GM21390 (cell line): ENCODE data around the gene ERGIC1.
"Not testable (repeated sequence)": the region's sequence is repeated elsewhere in the genome, so short reads cannot be mapped to it uniquely, and the experiment has no call there.

Experiments used
- ATAC-seq: cut with Tn5 transposase; IDR thresholded peaks from one replicate; pipeline ENCODE4 v1.9.1; 2021; ENCODE audit not compliant: unreplicated experiment

The ERGIC1 gene

DNA sequence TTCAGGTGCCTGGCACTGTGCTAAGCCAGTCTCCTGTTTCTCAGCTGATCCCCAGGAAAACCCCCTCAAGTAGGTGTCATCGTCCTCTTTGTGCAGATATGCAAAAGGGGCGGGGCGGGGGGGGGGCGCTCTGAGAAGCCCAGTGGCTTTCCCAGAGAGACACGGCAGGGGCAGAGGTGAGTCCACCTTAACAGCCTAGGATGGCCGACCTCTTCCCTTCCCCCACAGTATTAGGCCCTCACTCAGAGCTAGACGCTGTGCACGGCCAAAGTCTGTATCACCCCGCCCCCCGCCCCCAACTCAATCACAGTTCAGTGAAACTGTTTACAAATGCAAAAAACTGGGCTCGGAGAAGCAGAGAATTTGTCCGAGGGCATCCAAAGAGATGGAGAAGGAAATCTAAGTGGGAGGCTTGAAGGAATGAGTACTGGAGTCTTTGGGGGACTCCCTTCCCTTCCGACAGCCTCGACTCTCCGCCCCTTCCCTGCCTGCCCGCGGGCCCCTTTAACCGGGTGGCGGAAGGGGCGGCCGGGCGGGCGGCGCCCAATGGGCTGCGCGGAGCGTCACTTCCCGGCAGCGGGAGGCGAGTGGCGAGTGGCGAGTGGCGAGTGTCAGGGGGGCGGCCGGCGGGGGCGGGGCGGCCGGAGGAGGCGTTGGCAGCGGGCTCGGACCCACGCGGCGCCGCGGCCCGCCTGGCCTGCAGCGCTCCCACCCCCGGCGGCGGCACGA, at the start of gene ERGIC1:
ERGIC1 (plus strand) TSS at position 566 of the 729 bp plus-strand sequence; CDS start at position 729, 163 bp downstream.
- peak; percentile 67 for ATAC-seq

DNA sequence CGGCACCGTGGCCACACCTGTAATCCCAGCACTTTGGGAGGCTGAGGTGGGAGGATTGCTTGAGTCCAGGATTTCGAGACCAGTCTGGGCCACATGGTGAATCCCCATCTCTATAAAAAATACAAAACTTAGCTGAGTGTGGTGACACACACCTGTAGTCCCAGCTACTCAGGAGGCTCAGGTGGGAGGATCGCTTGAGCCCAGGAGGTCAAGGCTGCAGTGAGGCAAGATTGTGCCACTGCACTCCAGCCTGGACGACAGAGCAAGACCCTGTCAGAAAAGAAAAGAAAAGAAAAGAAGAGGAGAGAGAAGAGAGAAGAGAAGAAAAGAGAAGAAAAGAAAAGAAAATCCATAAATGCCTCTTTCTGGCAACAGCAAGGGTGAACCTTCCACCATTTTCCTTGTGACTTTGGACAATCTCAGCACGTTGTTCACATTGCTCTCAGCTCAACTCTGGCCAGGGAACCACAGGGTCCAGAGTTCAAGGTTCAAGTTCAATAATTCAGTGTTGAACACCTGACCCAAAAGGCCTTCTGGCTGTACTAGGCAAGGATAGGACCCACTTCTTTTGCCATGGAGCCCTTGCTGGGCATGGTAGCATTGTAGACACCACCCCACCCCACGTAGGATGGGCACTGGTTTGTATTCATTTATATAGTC, 48.5 kb upstream of the ERGIC1 start:
- no peak for ATAC-seq

DNA sequence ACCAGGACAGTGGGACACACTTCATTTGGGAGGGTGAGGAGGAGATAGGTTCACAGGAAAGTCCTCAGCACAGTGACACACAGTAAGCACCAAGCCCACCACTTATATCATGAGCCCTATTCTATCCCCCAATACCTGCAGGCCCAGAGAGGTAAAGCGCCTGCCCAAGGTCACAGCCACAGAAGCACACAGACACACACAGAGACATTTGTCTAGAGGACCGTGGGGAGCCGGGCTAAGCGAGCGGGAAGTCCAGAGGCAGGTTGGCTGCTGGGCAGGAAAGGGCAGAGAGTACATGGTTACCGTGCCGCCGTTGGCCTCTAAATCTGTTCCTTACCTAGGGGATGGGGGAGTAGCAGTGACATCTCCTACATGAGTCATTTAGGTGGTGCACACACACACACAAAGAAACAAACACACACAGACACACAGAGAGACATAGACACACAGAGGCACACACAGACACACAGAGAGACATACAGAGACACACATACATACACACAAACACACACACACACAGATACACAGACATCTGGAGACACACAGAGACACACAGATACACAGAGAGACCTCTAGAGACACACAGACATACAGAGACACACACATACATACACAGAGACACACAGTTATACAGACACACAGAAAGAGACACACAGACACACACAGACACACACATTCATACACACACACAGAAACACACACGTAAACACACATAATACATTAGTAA, 47.2 kb upstream of the ERGIC1 start:
- no peak for ATAC-seq

GRCh38 chr5:172787538-172787937, 46.5 kb upstream of the ERGIC1 start:
- not testable (repeated sequence) for ATAC-seq

GRCh38 chr5:172788771-172789686, 45.0 kb upstream of the ERGIC1 start:
- no peak for ATAC-seq

DNA sequence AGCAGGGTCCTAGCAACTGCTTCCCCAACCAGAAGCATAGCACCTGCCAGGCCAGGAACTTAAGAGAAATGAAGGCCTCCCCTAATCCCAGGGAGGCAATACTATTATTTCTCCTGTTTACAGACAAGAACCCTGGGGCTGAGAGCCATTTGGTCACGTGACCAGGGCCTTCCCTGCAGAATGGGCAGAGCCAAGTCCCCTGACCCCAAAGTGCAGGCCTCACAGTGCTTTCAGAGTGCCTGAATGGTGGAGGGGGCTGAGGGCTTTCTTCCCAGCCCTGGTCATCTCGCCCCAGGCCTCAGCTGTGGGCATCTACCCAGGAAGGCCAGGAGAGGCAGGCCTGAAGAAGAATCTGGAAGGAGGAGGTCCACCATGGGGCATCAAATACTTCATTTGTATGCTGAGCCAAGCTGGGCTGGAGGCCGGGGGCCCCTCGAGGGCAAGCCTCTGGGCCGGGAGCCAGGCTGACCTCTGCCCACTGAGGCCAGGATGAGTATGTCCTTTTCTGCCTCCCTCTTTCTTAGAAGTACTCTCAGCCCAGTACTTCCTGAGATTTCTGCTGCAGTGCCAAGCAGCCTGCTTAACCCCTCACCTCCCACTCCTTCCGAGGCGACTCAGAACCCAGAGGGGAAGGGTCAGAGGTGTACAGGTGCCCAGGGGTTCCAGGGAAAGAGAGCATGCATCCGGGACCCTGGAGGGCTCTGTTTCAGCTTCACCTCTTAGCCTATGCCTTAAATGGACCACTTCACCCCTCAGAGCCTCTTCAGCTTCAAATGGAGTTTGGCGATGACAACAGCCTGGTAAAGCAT, 44.2 kb upstream of the ERGIC1 start:
- no peak for ATAC-seq

DNA sequence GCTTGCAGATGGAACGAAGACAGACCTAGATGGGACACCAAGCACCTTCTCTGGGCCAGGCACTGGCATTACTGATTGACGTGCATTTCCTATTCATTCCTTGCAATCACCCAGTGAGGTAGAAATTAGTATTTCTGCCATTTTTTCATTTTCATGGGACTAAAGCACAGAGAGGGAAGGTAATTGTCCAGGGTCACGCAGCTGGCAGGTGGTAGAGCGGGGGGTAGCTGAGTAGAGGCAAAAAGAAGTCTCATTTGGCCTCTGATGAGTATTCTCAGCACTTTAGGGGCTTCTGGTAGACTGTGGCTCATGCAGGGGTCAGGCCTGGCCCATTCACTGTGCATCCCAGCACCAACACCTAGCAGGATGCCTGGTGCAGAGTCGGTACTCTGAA, 43.6 kb upstream of the ERGIC1 start:
- ATAC-seq, result no peak

GRCh38 chr5:172791286-172791685, 42.8 kb upstream of the ERGIC1 start:
- ATAC-seq, result no peak

DNA sequence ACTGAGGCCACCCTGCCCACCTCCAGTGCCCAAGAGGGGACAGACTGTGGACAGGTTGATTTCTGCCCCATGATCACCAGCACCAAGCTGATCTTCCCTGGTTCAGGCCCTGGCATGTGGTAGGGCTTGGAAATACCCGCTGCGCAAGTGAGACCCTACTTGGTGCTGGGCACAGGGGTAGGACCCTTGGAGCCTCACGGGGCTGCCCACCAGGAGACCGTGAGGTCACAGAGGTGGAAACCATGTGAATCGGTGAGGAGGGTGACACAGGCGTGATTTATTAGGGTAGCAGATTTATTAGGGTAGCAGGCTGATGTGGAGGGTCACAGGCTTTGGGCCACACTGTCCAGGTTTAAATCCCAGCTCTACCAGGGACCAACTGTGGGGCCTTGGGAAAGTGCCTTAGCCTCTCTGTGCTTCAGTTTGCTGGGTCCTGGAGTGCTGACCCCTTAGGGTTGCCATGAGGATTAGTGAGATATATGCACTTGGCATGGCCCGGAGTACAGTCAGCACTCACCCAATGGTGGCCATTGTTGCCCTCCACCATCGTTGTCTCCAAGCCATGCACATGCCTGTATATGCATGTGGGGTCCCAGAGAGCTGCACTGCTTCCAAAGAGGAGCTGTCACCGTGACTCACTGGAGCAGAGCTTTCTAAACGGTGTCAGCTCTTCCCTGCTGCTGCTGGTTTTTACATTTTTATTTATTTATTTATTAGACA, 42.2 kb upstream of the ERGIC1 start:
- ATAC-seq, result no peak

DNA sequence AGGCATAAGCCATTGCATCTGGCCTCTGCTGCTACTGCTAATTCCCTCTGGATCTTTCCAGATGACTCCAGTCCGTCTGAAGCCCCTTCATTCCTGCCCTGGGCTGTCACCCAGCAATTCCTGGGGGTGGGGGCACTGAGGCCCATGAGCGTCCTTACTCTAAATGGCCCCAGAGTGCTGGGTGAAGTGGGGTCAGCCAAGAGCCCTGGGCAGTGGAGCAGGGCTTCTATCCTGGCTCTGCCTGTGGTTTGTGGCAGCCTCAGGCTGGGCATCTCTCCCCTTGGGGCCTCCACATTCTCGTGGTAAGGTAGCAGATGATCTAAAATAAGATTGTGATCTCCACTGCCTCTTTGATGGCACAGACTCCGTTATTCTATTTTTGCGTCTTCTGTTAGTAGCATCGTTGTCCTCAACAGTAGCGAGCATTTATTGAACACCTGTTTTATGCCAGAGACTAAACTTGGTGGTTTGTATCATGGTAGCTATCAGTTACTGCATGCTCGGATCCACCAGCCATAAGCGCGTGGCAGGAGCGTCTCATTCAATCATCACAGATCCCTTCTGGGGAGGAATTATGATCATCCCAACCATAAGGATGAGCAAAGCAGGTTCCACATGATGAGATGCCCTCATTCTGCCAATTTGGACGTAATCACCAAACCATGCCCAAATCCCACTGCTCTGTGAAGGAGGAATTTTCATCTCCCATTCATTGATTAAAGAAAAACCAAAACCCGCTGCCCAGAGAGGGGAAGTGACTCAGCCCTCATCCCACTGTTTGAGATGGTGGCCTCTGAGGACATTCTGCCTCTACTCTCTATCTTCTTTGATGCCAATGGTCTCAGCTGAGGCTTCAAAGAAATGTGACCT, 41.1 kb upstream of the ERGIC1 start:
- no peak for ATAC-seq

DNA sequence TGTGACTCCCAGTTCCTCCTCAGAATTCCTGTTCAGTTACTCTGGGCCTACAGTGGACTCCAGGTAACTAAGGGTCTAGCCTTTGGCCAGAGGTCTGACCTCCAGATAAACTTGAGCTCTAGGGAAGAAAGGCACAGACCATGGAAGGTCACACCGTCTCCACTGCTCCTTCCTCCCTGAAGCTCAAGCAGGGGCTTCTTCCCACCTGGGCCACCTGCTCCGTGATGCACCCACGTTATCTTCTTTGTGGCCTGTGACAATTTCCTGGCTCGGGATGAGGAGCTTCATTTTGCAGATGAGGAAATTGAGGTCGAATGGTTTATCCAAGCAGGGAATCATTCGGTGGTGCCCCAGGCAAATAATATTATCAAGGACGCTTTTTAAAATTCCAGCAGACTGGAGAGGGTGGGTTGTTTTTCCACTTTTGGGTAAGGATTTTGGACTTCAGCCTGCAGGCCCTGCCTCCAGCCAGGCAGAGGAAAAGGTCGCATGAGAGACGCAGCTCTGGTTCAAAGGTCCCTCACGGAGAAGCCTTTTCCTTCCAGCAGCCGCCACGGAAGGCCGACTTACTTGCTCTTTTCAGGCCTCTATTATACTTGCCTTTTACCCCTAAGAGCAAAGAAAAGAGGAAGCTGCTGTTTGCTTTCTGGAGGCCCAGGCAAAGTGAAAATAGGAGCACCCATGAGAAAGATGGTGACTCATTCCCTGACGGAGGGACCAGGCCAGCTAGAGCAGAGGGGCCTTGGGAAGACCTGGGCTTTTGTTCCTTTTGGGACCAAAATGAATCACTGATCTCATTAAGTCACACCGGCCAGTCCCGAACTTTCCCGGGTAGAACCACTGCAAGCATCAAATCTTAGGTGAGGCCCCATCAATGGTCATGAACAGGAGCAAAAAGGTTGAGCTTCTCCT, 40.2 kb upstream of the ERGIC1 start:
- ATAC-seq, result no peak

- no peak for ATAC-seq
Measured at GRCh38 chr5:172795318-172795977, 38.6 kb upstream of the ERGIC1 start.

DNA sequence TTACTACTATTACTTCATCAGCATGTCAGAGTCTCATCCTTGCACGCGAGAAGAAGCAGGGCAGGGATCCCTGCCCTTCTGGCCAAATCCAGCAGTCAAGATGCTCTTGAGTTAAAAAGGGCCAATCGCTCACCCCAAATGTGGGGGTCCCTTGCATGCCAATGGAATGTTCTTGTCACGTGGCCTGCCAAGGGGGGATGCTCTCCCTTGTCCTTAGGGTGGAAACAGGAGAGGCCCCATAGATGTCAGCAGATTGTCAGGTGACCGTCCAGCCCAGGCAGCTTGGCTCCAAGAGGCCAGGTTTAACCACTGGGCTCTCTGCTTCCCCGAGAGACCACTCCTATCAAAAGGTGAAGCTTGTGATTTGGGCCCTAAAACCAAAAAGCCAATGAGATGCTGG, 37.7 kb upstream of the ERGIC1 start:
- no peak for ATAC-seq

DNA sequence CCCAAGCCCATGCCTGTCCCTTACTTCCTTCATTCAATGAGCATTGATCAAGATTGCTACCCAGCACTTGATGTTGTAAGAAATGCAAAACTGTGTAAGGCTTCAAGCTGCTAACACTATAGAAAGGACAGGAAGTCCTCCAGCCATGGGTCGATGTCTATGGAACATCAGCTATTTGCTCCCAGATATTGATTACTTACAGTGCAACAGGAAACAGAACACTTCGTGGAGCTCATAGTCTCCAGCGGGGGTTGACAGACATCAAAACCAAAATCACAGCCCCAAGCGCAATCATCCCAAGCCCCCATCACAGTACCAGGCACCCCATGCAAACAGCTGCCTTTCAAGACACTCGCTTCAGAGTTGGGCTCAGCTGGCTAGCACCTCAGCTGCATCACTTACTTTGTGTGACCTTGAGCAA, 36.3 kb upstream of the ERGIC1 start:
- no peak for ATAC-seq

DNA sequence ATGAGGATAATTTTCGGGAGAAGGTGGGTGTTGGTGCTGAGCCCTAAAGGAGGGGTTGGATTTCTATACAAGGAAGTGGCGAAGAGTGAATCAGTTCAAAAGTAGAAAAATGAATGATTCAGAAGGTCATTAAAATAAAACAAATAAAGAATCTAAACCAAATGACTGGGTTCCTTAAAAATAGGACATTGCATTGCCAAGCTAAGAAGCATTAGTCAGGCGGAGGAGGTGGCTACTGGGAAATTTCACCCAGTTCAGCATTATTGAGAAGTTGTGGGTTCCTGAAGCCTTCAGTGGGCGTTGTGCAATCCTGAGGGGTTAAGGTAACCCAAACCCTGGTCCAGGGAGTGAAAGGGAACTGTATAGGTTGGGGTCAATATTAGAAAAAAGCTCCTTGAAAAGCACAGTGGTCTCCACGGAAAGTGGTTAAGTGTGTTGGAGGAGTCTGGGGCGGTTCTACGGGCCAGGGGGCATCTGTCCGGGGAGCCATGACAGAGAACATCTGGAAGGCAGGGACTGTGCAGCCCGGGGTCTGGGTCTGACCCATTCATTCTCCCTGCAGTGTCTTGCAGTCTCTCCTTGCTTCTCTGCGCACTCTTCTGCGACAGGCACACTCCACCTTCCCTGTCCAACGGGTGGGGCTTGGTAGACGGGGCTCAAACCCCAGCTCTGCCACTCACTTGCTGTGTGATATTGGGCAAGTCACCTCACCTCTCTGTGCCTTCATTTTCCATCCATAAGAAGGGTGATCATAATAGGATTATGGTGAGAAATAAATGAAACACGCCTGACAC, 35.4 kb upstream of the ERGIC1 start:
- no peak for ATAC-seq

- ATAC-seq, result no peak
Measured at GRCh38 chr5:172799416-172799815, 34.6 kb upstream of the ERGIC1 start.
